ENCODE measurements around the gene CD24. TPM values are rescaled to one million over a fixed set of nuclear protein-coding genes. Genes with fewer than 3 reads are reported as not detected.
"Not testable (repeated sequence)": the region's sequence is repeated elsewhere in the genome, so short reads cannot be mapped to it uniquely, and the experiment has no call there.

The CD24 gene
- 86.9 TPM for total RNA-seq

GRCh38 chr6:106974336-106974998 lies at the start of gene CD24:
TSS of gene CD24 (minus strand) at chr6:106974729. CDS start at chr6:106974646, 83 bp downstream.
- Histone ChIP-seq H3K4me3 (peak within 1 kb of the TSS; percentile 50 to 59), H3K27ac (peak within 1 kb of the TSS; percentile 57), H3K4me1 (peaks cover 25% of the 10 kb centered on the region), H3K27me3 (no peaks in the 10 kb centered on the region), H3K9me3 (no peaks in the 10 kb centered on the region), H3K36me3 (no peaks in the 10 kb centered on the region)
- intact Hi-C loops (cut with DNase I): no loop called here
- no peak for TF ChIP-seq CTCF (IDR thresholded peaks at IDR 0.05)
- no peak for DNase-seq (ENCODE audit: extremely low spot score in 2 of 2)

GRCh38 chr6:107021446-107022185 lies 47.1 kb upstream of the CD24 start:
- intact Hi-C loops (cut with DNase I): no loop called here
- H3K36me3 ChIP-seq: no peaks in the 10 kb centered on the region
- DNase-seq (ENCODE audit: extremely low spot score in 2 of 2): no peak
- no peak overlapping the region for H3K27ac ChIP-seq
- H3K9me3 ChIP-seq: no peaks in the 10 kb centered on the region
- H3K4me3 ChIP-seq: no peak overlapping the region
- no peak for TF ChIP-seq CTCF (IDR thresholded peaks at IDR 0.05)
- TF ChIP-seq POLR2AphosphoS5 (IDR thresholded peaks at IDR 0.05; ENCODE audit: insufficient read depth in 1 of 2, low read depth in 1 of 2): no peak
- no peak for TF ChIP-seq POLR2A (IDR thresholded peaks at IDR 0.05)
- H3K4me1 ChIP-seq: no peaks in the 10 kb centered on the region
- no peaks in the 10 kb centered on the region for H3K27me3 ChIP-seq

- Histone ChIP-seq H3K4me1 (no peaks in the 10 kb centered on the region), H3K9me3 (no peaks in the 10 kb centered on the region), H3K36me3 (no peaks in the 10 kb centered on the region), H3K4me3 (no peak overlapping the region), H3K27me3 (no peaks in the 10 kb centered on the region), H3K27ac (no peak overlapping the region)
- intact Hi-C loops (cut with DNase I): no loop called here
- no peak for TF ChIP-seq POLR2A (IDR thresholded peaks at IDR 0.05)
- no peak for TF ChIP-seq POLR2AphosphoS5 (IDR thresholded peaks at IDR 0.05; ENCODE audit: insufficient read depth in 1 of 2, low read depth in 1 of 2)
- TF ChIP-seq CTCF (IDR thresholded peaks at IDR 0.05): no peak
- DNase-seq (ENCODE audit: extremely low spot score in 2 of 2): no peak
Measured at GRCh38 chr6:107020239-107020638, 45.7 kb upstream of the CD24 start.

- H3K4me1 ChIP-seq; DNase-seq (ENCODE audit: extremely low spot score in 2 of 2); H3K4me3 ChIP-seq; H3K36me3 ChIP-seq; H3K9me3 ChIP-seq; intact Hi-C loops (cut with DNase I); H3K27me3 ChIP-seq; H3K27ac ChIP-seq: not testable (repeated sequence)
Measured at GRCh38 chr6:107019628-107020027, 45.1 kb upstream of the CD24 start.

- intact Hi-C loops (cut with DNase I): no loop called here
- no peak overlapping the region for H3K27ac ChIP-seq
Measured at GRCh38 chr6:107019047-107019446, 44.5 kb upstream of the CD24 start.

More at GRCh38 chr6:107019047-107019446, 44.5 kb upstream of the CD24 start:
- H3K4me3 ChIP-seq: no peak overlapping the region
- no peaks in the 10 kb centered on the region for H3K4me1 ChIP-seq
- no peak for TF ChIP-seq POLR2A (IDR thresholded peaks at IDR 0.05)
- no peak for TF ChIP-seq CTCF (IDR thresholded peaks at IDR 0.05)
- TF ChIP-seq POLR2AphosphoS5 (IDR thresholded peaks at IDR 0.05; ENCODE audit: insufficient read depth in 1 of 2, low read depth in 1 of 2): no peak
- H3K9me3 ChIP-seq: no peaks in the 10 kb centered on the region
- no peaks in the 10 kb centered on the region for H3K36me3 ChIP-seq
- DNase-seq (ENCODE audit: extremely low spot score in 2 of 2): no peak
- H3K27me3 ChIP-seq: no peaks in the 10 kb centered on the region

Measured in vagina (tissue), 2 donors.